Psoas muscle (tissue), 8 donors: ENCODE data around the gene ARHGEF12. TPM values are rescaled to one million over a fixed set of nuclear protein-coding genes. Genes with fewer than 3 reads are reported as not detected.

Experiments
- ATAC-seq, 4 donors: fragments of 200-7000 bp; cut with Tn5 transposase; one replicate each; pipeline ENCODE4 v1.9.1; 2020; ENCODE audit warnings: moderate library complexity in 3 of 4, mild to moderate bottlenecking in 2 of 4
- DNase-seq, 2 donors: peaks; one replicate each; pipeline ENCODE4 v3.0.0-alpha.2; 2020
- H3K27ac ChIP-seq: fragments of 200-600 bp; one replicate; pipeline ENCODE4 v1.8.0; 2022
- H3K27me3 ChIP-seq, 3 donors: fragments of 200-600 bp in 1 of 3; one replicate each; pipeline versions ENCODE4 v1.6.1 to v1.8.0; 2013 to 2022; ENCODE audit warnings: low read length in 2 of 3, mild to moderate bottlenecking in 2 of 3, moderate library complexity in 1 of 3; ENCODE audit not compliant: insufficient read depth in 3 of 3
- H3K36me3 ChIP-seq, 2 donors: fragments of 200-600 bp in 1 of 2; one replicate each; pipeline versions ENCODE4 v1.6.1 to v1.8.0; 2013 to 2022; ENCODE audit warnings: low read depth in 1 of 2, mild to moderate bottlenecking in 1 of 2, moderate library complexity in 1 of 2; ENCODE audit not compliant: insufficient read depth in 1 of 2
- H3K4me1 ChIP-seq: fragments of 200-600 bp; one replicate; pipeline ENCODE4 v1.8.0; 2022
- H3K4me3 ChIP-seq: fragments of 200-600 bp; one replicate; pipeline ENCODE4 v1.8.0; 2022; ENCODE audit warnings: mild to moderate bottlenecking
- H3K9me3 ChIP-seq: fragments of 200-600 bp; one replicate; pipeline ENCODE4 v1.8.0; 2022
- CTCF ChIP-seq: fragments of 200-600 bp; IDR thresholded peaks from one replicate; pipeline ENCODE4 v1.8.0; 2022; ENCODE audit warnings: antibody characterized with exemption
- WGBS, 3 donors: extraction: QIAGEN DNeasy Blood & Tissue Kit; methylation state at CpG; one replicate each; pipeline versions ENCODE4 v1.1.6 to v1.1.7; 2013; 5-methylcytosine and 5-hydroxymethylcytosine counted together
- intact Hi-C, 2 donors: fragments of 100-400 bp; cut with DNase I; formaldehyde crosslinking; loops; one replicate each; pipeline versions ENCODE4 v1.11.0 to v1.14.2; 2022
- polyA plus RNA-seq, 3 donors: library from polyadenylated mRNA; stranded (reverse); fragments of 200-250 nt; gene quantifications; one replicate each; pipeline ENCODE4 v1.2.3, GENCODE V29; 2013
- total RNA-seq, 4 donors: library from RNA; stranded (reverse); fragmentation: NEBNext Ultra II Directional in 2 of 4; extraction: Animal tissue kit (Norgen Biotek cat#: 25700) in 2 of 4; gene quantifications; one replicate each; pipeline versions ENCODE4 v1.2.1 to v1.2.4, GENCODE V29; 2021 to 2023
- donor health status: healthy with polysubstance abuse.
- donor health status: DM: no; HTN: no; CAD: no; lungs with moderate emphysema.
- donor health status: Bipolar disorder and iron deficiency.
- donor health status: healthy.
- donor health status: DM: yes; HTN: yes; CAD: no.
- donor health status: DM: no; HTN: no; CAD: no.
- donor health status: DM: no; HTN: no; CAD: no.
- donor health status: DM: yes; HTN: yes; CAD: no.

Gene ARHGEF12
- total and polyA plus RNA-seq, 7 donors: 14.8 to 102 (median 45.6) TPM

DNA sequence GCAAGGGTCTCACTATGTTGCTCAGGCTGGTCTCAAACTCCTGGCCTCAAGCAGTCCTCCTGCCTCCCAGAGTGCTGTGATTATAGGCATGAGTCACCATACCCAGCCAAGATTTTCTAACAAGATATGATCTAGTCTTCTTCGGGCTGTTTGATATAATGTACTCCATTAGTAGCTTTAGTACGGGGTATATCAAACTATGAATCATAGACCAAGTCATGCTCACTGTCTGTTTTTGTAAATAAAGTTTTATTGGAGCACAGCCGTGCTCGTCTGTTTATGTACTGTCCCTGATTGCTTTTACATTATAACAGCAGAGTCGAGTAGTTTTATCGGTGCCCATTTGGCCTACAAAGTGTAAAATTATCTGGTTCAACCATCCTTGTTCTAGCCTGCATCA lies 131.4 kb downstream of the ARHGEF12 start:
- ATAC-seq (no peak), DNase-seq (no peak)
- Histone ChIP-seq H3K4me3 (no peak overlapping the region), H3K36me3 (peaks cover 14 to 100% of the 10 kb centered on the region in 2 donors), H3K4me1 (no peaks in the 10 kb centered on the region), H3K27ac (no peak overlapping the region), H3K27me3 (no peaks in the 10 kb centered on the region), H3K9me3 (no peaks in the 10 kb centered on the region)
- WGBS, 3 donors: 92 to 94% (median 94%) methylated on average over 6 of the region's 6 CpGs
- no peak for TF ChIP-seq CTCF
- intact Hi-C loops: no loop called here

DNA sequence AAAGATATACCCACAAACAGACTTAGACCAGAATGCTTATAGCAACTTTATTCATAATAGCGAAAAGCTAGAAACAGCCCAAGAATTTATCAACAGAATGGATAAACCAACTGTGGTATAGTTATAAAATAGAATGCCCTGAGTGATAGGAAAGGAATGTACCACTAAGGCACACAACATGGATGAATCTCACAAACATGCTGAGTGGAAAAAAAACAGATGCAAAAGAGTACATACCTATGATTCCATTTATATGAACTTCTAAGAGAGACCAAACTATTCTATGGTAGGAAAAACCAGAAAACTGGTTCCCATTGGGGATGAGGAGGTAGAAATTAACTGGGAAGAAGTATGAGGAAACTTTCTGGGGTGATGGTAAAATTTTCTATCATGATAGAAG lies 134.9 kb downstream of the ARHGEF12 start:
- no peaks in the 10 kb centered on the region for H3K9me3 ChIP-seq
- peaks cover 7 to 100% of the 10 kb centered on the region in 2 donors for H3K36me3 ChIP-seq
- H3K27ac ChIP-seq: no peak overlapping the region
- H3K4me1 ChIP-seq: no peaks in the 10 kb centered on the region
- TF ChIP-seq CTCF: no peak
- DNase-seq (no peak), ATAC-seq (no peak)
- no peak overlapping the region for H3K4me3 ChIP-seq
- intact Hi-C loops: no loop called here
- WGBS, 3 donors: 94 to 100% (median 99%) methylated on average over 1 of the region's 1 CpG
- no peaks in the 10 kb centered on the region for H3K27me3 ChIP-seq

DNA sequence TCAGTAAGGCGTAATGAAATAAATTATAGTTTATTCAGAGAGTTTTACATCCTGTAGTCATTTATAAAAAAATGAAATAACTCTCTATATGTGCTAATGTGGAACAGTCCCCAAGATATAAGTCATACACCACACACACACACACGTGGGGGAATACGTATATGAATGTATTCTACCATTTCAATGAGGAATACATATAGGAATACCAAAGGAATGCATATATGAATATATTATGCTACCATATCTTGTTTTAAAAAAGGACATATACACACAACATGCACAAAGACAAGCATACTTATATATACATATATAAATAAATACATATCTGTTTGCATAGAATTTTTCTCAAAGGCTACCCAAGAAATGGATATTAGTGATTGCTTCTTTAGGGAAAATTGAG lies 135.8 kb downstream of the ARHGEF12 start:
- no peak overlapping the region for H3K4me3 ChIP-seq
- H3K27me3 ChIP-seq: no peaks in the 10 kb centered on the region
- ATAC-seq (no peak), DNase-seq (no peak)
- no peak for TF ChIP-seq CTCF
- H3K27ac ChIP-seq: no peak overlapping the region
- no peaks in the 10 kb centered on the region for H3K9me3 ChIP-seq
- 88 to 95% (median 93%) methylated on average over 3 of the region's 3 CpGs for WGBS, 3 donors
- no peaks in the 10 kb centered on the region for H3K4me1 ChIP-seq
- peaks cover 7 to 100% of the 10 kb centered on the region in 2 donors for H3K36me3 ChIP-seq
- intact Hi-C loops: no loop called here

GRCh38 chr11:120473503-120473902 lies 137.3 kb downstream of the ARHGEF12 start:
- H3K27ac ChIP-seq: no peak overlapping the region
- ATAC-seq (peak in 1 of 4 donors; percentile 19), DNase-seq (no peak)
- TF ChIP-seq CTCF: no peak
- H3K36me3 ChIP-seq: peaks cover 13 to 100% of the 10 kb centered on the region in 2 donors
- H3K27me3 ChIP-seq: no peaks in the 10 kb centered on the region
- intact Hi-C loops: no loop called here
- WGBS, 3 donors: 92 to 93% (median 93%) methylated on average over 3 of the region's 3 CpGs
- no peaks in the 10 kb centered on the region for H3K4me1 ChIP-seq
- no peak overlapping the region for H3K4me3 ChIP-seq
- H3K9me3 ChIP-seq: no peaks in the 10 kb centered on the region

DNA sequence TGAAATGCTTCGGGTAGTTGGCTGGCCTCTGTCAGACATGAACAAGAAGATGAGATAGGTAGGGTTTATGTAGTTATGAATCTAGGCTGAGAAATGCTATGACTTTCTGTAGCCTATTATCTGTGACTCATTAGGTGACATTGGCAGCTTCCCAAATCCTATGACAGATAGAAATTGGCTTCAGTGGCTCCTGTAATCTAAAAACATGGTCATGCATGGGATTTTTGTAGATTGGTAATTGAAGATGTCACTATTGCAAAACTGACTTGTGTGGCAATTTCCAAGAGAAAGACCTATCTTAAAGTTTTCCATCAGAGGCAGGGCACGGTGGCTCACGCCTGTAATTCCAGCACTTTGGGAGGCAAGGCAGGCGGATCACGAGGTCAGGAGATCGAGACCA lies 145.9 kb downstream of the ARHGEF12 start:
- WGBS, 3 donors: 86 to 99% (median 95%) methylated on average over 6 of the region's 6 CpGs
- Histone ChIP-seq H3K4me1 (no peaks in the 10 kb centered on the region), H3K36me3 (peaks cover 13 to 100% of the 10 kb centered on the region in 2 donors), H3K9me3 (no peaks in the 10 kb centered on the region), H3K27ac (no peak overlapping the region), H3K4me3 (no peak overlapping the region), H3K27me3 (no peaks in the 10 kb centered on the region)
- DNase-seq (no peak), ATAC-seq (peak; percentile 25 to 56 (median 34))
- no peak for TF ChIP-seq CTCF
- intact Hi-C loops: no loop called here
